MM.1S (cell line): ENCODE data around the gene TMSB10.

Source experiments
- DNase-seq: peaks from one replicate; pipeline ENCODE4 v3.0.0-alpha.2; 2015
- H2AFZ ChIP-seq: fragments of 300-600 bp; sonication (generic); 2 replicates; pipeline ENCODE4 v1.6.0; 2016; ENCODE audit warnings: antibody characterized with exemption, low read length
- H3F3A ChIP-seq: fragments of 300-600 bp; sonication (generic); 2 replicates; pipeline ENCODE4 v1.6.1; 2016; ENCODE audit warnings: mild to moderate bottlenecking, antibody characterized with exemption, low read length, moderate library complexity, mixed read lengths; ENCODE audit not compliant: insufficient read depth
- H3K27ac ChIP-seq: fragments of 300-600 bp; sonication (generic); 2 replicates; pipeline ENCODE4 v1.5.1; 2016; ENCODE audit warnings: mild to moderate bottlenecking, low read length
- H3K27me3 ChIP-seq: fragments of 300-600 bp; sonication (generic); replicated peaks from 2 replicates; pipeline ENCODE4 v1.6.0; 2016; ENCODE audit warnings: low read length; ENCODE audit not compliant: insufficient read depth
- H3K36me3 ChIP-seq: fragments of 300-600 bp; sonication (generic); replicated peaks from 2 replicates; pipeline ENCODE4 v1.6.1; 2016; ENCODE audit warnings: mild to moderate bottlenecking, low read length, mixed read lengths; ENCODE audit not compliant: insufficient read depth
- H3K4me1 ChIP-seq: fragments of 300-600 bp; sonication (generic); 2 replicates; pipeline ENCODE4 v1.6.1; 2016; ENCODE audit warnings: low read length, mixed read lengths
- H3K4me2 ChIP-seq: fragments of 300-600 bp; sonication (generic); 2 replicates; pipeline ENCODE4 v1.6.0; 2016; ENCODE audit warnings: low read depth, low read length
- H3K4me3 ChIP-seq: fragments of 300-600 bp; sonication (generic); 2 replicates; pipeline ENCODE4 v1.5.1; 2016; ENCODE audit warnings: low read length, mixed read lengths
- H3K79me2 ChIP-seq: fragments of 300-600 bp; sonication (generic); 2 replicates; pipeline ENCODE4 v1.6.1; 2016; ENCODE audit warnings: mixed run types, low read length, mixed read lengths
- H3K9ac ChIP-seq: fragments of 300-600 bp; sonication (generic); 2 replicates; pipeline ENCODE4 v1.6.1; 2016; ENCODE audit warnings: low read length, mixed read lengths
- H3K9me2 ChIP-seq: fragments of 300-600 bp; sonication (generic); replicated peaks from 2 replicates; pipeline ENCODE4 v1.6.1; 2016; ENCODE audit warnings: mild to moderate bottlenecking, low read length, mixed read lengths; ENCODE audit not compliant: insufficient read depth
- H3K9me3 ChIP-seq: fragments of 300-600 bp; sonication (generic); replicated peaks from 2 replicates; pipeline ENCODE4 v1.6.1; 2016; ENCODE audit warnings: mild to moderate bottlenecking, low read length, mixed read lengths; ENCODE audit not compliant: insufficient read depth
- H4K20me1 ChIP-seq: fragments of 300-600 bp; sonication (generic); 2 replicates; pipeline ENCODE4 v1.6.1; 2016; ENCODE audit warnings: mild to moderate bottlenecking, low read length, moderate library complexity, mixed read lengths; ENCODE audit not compliant: insufficient read depth
- EZH2 ChIP-seq: fragments of 300-600 bp; sonication (generic); optimal IDR thresholded peaks from 2 replicates; pipeline ENCODE3; 2017; ENCODE audit warnings: low read depth, mild to moderate bottlenecking, antibody characterized with exemption, low read length, mixed read lengths
- EZH2phosphoT487 ChIP-seq: fragments of 300-600 bp; sonication (generic); IDR thresholded peaks from 2 replicates; pipeline ENCODE4 v1.6.1; 2018; ENCODE audit warnings: antibody characterized with exemption, low read length
- TF ChIP-seq, protein P1 (sequence below): fragments of 300-600 bp; sonication (generic); IDR thresholded peaks from 2 replicates; pipeline ENCODE4 v1.5.1; 2016; ENCODE audit warnings: antibody characterized with exemption, low read length, mixed read lengths

The TMSB10 gene

DNA sequence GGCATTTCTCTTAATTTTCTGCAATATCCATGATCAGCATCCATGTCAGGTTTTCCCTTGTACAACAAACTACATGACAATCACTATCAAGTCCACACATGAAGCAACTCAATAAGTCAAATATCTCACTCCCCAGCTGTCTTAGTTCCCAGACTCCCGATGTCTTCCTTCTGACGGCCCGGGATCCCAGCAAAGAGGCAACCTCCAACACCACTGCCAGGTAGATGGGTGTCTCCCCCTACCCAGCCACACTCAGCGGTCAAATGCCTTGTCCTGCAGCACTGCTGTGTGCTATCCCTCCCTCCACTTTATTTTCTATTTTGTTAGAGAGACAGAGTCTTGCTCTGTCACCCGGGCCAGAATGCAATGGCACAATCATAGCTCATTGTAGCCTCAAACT is 47.9 kb upstream of the TMSB10 start:
- Histone ChIP-seq H3K4me3 (no peak overlapping the region), H3K36me3 (no peaks in the 10 kb centered on the region), H4K20me1 (no peaks in the 10 kb centered on the region), H3K27me3 (no peaks in the 10 kb centered on the region), H3K27ac (no peak overlapping the region), H3K9me2 (no peaks in the 10 kb centered on the region), H3K4me2 (no peak overlapping the region), H2AFZ (no peak overlapping the region), H3K79me2 (no peaks in the 10 kb centered on the region), H3K4me1 (no peaks in the 10 kb centered on the region; the same call in 1 of the 2 replicates), H3K9ac (no peak overlapping the region), H3K9me3 (no peaks in the 10 kb centered on the region), H3F3A (no peaks in the 10 kb centered on the region)
- TF ChIP-seq EZH2 = no peak
- no peak for TF ChIP-seq EZH2phosphoT487
- TF ChIP-seq, protein P1, sequence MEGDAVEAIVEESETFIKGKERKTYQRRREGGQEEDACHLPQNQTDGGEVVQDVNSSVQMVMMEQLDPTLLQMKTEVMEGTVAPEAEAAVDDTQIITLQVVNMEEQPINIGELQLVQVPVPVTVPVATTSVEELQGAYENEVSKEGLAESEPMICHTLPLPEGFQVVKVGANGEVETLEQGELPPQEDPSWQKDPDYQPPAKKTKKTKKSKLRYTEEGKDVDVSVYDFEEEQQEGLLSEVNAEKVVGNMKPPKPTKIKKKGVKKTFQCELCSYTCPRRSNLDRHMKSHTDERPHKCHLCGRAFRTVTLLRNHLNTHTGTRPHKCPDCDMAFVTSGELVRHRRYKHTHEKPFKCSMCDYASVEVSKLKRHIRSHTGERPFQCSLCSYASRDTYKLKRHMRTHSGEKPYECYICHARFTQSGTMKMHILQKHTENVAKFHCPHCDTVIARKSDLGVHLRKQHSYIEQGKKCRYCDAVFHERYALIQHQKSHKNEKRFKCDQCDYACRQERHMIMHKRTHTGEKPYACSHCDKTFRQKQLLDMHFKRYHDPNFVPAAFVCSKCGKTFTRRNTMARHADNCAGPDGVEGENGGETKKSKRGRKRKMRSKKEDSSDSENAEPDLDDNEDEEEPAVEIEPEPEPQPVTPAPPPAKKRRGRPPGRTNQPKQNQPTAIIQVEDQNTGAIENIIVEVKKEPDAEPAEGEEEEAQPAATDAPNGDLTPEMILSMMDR = no peak
- DNase-seq = no peak

GRCh38 chr2:84858123-84858522 is 47.3 kb upstream of the TMSB10 start:
- no peaks in the 10 kb centered on the region for H3K79me2 ChIP-seq
- no peak overlapping the region for H3K4me2 ChIP-seq
- H3K27ac ChIP-seq = no peak overlapping the region
- H3K9ac ChIP-seq = no peak overlapping the region
- TF ChIP-seq, protein P1 = peak; percentile 34
- no peak for TF ChIP-seq EZH2phosphoT487
- H3K9me2 ChIP-seq = no peaks in the 10 kb centered on the region
- no peak overlapping the region for H3K4me3 ChIP-seq
- no peaks in the 10 kb centered on the region for H3F3A ChIP-seq
- H3K9me3 ChIP-seq = no peaks in the 10 kb centered on the region
- H3K27me3 ChIP-seq = no peaks in the 10 kb centered on the region
- no peaks in the 10 kb centered on the region for H4K20me1 ChIP-seq
- no peaks in the 10 kb centered on the region; the same call in 1 of the 2 replicates for H3K4me1 ChIP-seq
- no peaks in the 10 kb centered on the region for H3K36me3 ChIP-seq
- no peak for DNase-seq
- H2AFZ ChIP-seq = no peak overlapping the region

- Histone ChIP-seq H3F3A (no peaks in the 10 kb centered on the region), H3K4me1 (no peaks in the 10 kb centered on the region; the same call in 1 of the 2 replicates), H3K4me3 (no peak overlapping the region), H3K9ac (no peak overlapping the region), H3K27ac (no peak overlapping the region), H3K4me2 (no peak overlapping the region), H4K20me1 (no peaks in the 10 kb centered on the region), H3K9me3 (no peaks in the 10 kb centered on the region), H3K9me2 (no peaks in the 10 kb centered on the region), H2AFZ (no peak overlapping the region), H3K79me2 (no peaks in the 10 kb centered on the region), H3K27me3 (no peaks in the 10 kb centered on the region), H3K36me3 (no peaks in the 10 kb centered on the region)
- TF ChIP-seq, protein P1 = no peak
- no peak for TF ChIP-seq EZH2phosphoT487
- no peak for TF ChIP-seq EZH2
- DNase-seq = no peak
These were observed 46.5 kb upstream of the TMSB10 start for GRCh38 chr2:84858937-84859336.
